Gastrocnemius medialis (tissue), 4 donors: ENCODE data around the gene MRPS10.

Source experiments
- POLR2A ChIP-seq, 2 donors: fragments of 450-650 bp; IDR thresholded peaks; one replicate each; pipeline ENCODE4 v1.6.1; 2017; ENCODE audit warnings: antibody characterized with exemption in 2 of 2, mild to moderate bottlenecking in 2 of 2, moderate library complexity in 2 of 2
- TF ChIP-seq, protein P1 (sequence below), 5 experiments: fragments of 450-650 bp in 3 of 5; fragments of 200-600 bp in 2 of 5; sonication (generic) in 2 of 5; IDR thresholded peaks in 4 of 5; conservative IDR thresholded peaks in 1 of 5; 1 replicate in 4 of 5; 2 replicates in 1 of 5; pipeline ENCODE4 v1.5.1; 2016 to 2019; ENCODE audit warnings: antibody characterized with exemption in 5 of 5, mild to moderate bottlenecking in 3 of 5, moderate library complexity in 3 of 5

DNA sequence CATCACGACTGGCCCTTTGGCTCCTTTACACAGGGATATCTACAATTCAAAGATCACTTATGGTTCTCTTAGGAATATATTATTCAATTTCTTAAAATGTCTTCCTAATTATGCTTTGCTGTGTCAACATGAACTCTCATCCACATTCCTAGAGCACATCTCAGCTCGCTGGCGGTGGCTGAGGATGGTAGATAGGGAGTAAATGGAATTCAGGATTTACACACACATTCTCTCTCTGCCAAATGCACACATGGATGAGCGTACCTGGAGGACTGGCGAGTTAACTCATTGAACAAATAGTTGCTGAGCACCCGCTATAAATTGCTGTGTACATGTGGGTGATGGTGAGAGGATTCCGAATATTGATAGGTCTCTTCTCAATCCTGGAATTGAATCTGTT is 4.8 kb upstream of the MRPS10 start:
- no peak for TF ChIP-seq POLR2A (IDR thresholded peaks at IDR 0.05)
- TF ChIP-seq, protein P1, sequence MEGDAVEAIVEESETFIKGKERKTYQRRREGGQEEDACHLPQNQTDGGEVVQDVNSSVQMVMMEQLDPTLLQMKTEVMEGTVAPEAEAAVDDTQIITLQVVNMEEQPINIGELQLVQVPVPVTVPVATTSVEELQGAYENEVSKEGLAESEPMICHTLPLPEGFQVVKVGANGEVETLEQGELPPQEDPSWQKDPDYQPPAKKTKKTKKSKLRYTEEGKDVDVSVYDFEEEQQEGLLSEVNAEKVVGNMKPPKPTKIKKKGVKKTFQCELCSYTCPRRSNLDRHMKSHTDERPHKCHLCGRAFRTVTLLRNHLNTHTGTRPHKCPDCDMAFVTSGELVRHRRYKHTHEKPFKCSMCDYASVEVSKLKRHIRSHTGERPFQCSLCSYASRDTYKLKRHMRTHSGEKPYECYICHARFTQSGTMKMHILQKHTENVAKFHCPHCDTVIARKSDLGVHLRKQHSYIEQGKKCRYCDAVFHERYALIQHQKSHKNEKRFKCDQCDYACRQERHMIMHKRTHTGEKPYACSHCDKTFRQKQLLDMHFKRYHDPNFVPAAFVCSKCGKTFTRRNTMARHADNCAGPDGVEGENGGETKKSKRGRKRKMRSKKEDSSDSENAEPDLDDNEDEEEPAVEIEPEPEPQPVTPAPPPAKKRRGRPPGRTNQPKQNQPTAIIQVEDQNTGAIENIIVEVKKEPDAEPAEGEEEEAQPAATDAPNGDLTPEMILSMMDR (IDR thresholded peaks at IDR 0.05 in 4 of 5, conservative IDR thresholded peaks at IDR 0.05 in 1 of 5), result no peak
